Osteocyte (in vitro differentiated cells): ENCODE results near the gene TNIP1. TPM values are rescaled to one million over a fixed set of nuclear protein-coding genes. Genes with fewer than 3 reads are reported as not detected.

Experiments used
- DNase-seq: peaks from one replicate; pipeline ENCODE4 v3.0.0; 2021; ENCODE audit warnings: mixed read lengths; ENCODE audit not compliant: unreplicated experiment; ENCODE audit errors: extremely low spot score
- H3K27ac Mint-ChIP-seq: one replicate; pipeline ENCODE4 v1.8.0; 2021; ENCODE audit warnings: mild to moderate bottlenecking, mixed read lengths; ENCODE audit not compliant: unreplicated experiment
- H3K27me3 Mint-ChIP-seq: one replicate; pipeline ENCODE4 v1.8.0; 2021; ENCODE audit warnings: mixed read lengths; ENCODE audit not compliant: unreplicated experiment
- H3K36me3 Mint-ChIP-seq: one replicate; pipeline ENCODE4 v1.8.0; 2021; ENCODE audit warnings: mixed read lengths; ENCODE audit not compliant: unreplicated experiment
- H3K4me1 Mint-ChIP-seq: one replicate; pipeline ENCODE4 v1.8.0; 2021; ENCODE audit warnings: mixed read lengths; ENCODE audit not compliant: unreplicated experiment
- H3K4me3 Mint-ChIP-seq: one replicate; pipeline ENCODE4 v1.8.0; 2021; ENCODE audit warnings: mild to moderate bottlenecking, moderate library complexity, mixed read lengths; ENCODE audit not compliant: unreplicated experiment
- H3K9me3 Mint-ChIP-seq: one replicate; pipeline ENCODE4 v1.8.0; 2021; ENCODE audit warnings: mixed read lengths; ENCODE audit not compliant: unreplicated experiment
- total RNA-seq: library from RNA; stranded (reverse); gene quantifications from 2 replicates; pipeline ENCODE4 v1.2.1, GENCODE V29; 2021
- TF ChIP-seq, protein P1 (sequence below): fragments of 200-600 bp; sonication (generic); IDR thresholded peaks from 2 replicates; pipeline ENCODE4 v1.5.0; 2021; ENCODE audit warnings: antibody characterized with exemption, mild to moderate bottlenecking, moderate library complexity

Gene TNIP1
- total RNA-seq, 1 donor from 2014 or later, result 85.5 TPM

- peaks cover 41% of the 10 kb centered on the region for H3K36me3 Mint-ChIP-seq
- H3K27me3 Mint-ChIP-seq, result no peaks in the 10 kb centered on the region
- TF ChIP-seq, protein P1, sequence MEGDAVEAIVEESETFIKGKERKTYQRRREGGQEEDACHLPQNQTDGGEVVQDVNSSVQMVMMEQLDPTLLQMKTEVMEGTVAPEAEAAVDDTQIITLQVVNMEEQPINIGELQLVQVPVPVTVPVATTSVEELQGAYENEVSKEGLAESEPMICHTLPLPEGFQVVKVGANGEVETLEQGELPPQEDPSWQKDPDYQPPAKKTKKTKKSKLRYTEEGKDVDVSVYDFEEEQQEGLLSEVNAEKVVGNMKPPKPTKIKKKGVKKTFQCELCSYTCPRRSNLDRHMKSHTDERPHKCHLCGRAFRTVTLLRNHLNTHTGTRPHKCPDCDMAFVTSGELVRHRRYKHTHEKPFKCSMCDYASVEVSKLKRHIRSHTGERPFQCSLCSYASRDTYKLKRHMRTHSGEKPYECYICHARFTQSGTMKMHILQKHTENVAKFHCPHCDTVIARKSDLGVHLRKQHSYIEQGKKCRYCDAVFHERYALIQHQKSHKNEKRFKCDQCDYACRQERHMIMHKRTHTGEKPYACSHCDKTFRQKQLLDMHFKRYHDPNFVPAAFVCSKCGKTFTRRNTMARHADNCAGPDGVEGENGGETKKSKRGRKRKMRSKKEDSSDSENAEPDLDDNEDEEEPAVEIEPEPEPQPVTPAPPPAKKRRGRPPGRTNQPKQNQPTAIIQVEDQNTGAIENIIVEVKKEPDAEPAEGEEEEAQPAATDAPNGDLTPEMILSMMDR, result no peak
- DNase-seq, result no peak
- peaks cover 12% of the 10 kb centered on the region for H3K4me1 Mint-ChIP-seq
- no peaks in the 10 kb centered on the region for H3K9me3 Mint-ChIP-seq
- no peak overlapping the region for H3K4me3 Mint-ChIP-seq
- H3K27ac Mint-ChIP-seq, result no peak overlapping the region
Observed at GRCh38 chr5:151042453-151043093, 38.3 kb downstream of the TNIP1 start.

- Mint-ChIP-seq H3K4me3 (no peak overlapping the region), H3K36me3 (peaks cover 42% of the 10 kb centered on the region), H3K4me1 (peaks cover 16% of the 10 kb centered on the region), H3K27me3 (no peaks in the 10 kb centered on the region), H3K27ac (no peak overlapping the region), H3K9me3 (no peaks in the 10 kb centered on the region)
- TF ChIP-seq, protein P1, result no peak
- no peak for DNase-seq
Observed at GRCh38 chr5:151041577-151042268, 39.1 kb downstream of the TNIP1 start.

DNA sequence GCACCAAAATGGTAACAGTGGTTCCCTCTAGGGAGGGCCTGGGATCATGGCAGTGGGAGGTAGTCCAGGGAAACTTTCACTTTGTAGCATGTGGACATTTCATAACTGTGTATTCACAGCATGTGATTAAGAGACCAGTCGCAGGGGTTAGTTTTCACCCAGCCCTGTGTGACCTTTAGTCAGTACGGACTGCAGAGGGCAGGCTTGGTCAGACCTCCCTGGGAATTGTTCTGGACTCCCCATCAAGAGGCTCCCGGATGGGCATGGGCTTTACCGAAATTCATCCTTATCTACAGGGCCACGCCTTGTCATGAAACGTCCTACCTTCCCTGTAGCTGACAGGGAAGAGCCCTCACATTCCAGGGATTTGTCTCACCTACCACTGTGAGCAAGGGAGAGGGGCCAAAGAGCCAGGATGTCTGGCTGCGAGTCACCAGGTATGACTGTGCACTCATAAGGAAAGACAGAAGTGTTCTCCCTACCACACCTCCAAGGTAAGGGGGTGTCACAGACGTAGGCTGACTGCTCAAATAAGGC is 40.6 kb downstream of the TNIP1 start:
- TF ChIP-seq, protein P1, result no peak
- H3K9me3 Mint-ChIP-seq, result no peaks in the 10 kb centered on the region
- no peaks in the 10 kb centered on the region for H3K27me3 Mint-ChIP-seq
- no peak for DNase-seq
- peaks cover 47% of the 10 kb centered on the region for H3K36me3 Mint-ChIP-seq
- no peak overlapping the region for H3K4me3 Mint-ChIP-seq
- no peak overlapping the region for H3K27ac Mint-ChIP-seq
- peaks cover 16% of the 10 kb centered on the region for H3K4me1 Mint-ChIP-seq

GRCh38 chr5:151039665-151040064 is 41.2 kb downstream of the TNIP1 start:
- Mint-ChIP-seq H3K4me3 (no peak overlapping the region), H3K4me1 (peaks cover 16% of the 10 kb centered on the region), H3K27ac (no peak overlapping the region), H3K36me3 (peaks cover 52% of the 10 kb centered on the region), H3K27me3 (no peaks in the 10 kb centered on the region), H3K9me3 (no peaks in the 10 kb centered on the region)
- no peak for DNase-seq
- TF ChIP-seq, protein P1, result no peak

GRCh38 chr5:151038801-151039238 is 42.0 kb downstream of the TNIP1 start:
- TF ChIP-seq, protein P1, result no peak
- Mint-ChIP-seq H3K4me1 (peaks cover 16% of the 10 kb centered on the region), H3K36me3 (peaks cover 56% of the 10 kb centered on the region), H3K27me3 (no peaks in the 10 kb centered on the region), H3K4me3 (peak overlapping the region; percentile 50), H3K9me3 (no peaks in the 10 kb centered on the region), H3K27ac (peak overlapping the region; percentile 65)
- DNase-seq, result no peak
